Measurements from ENCODE around the gene RALB.

RALB gene

DNA sequence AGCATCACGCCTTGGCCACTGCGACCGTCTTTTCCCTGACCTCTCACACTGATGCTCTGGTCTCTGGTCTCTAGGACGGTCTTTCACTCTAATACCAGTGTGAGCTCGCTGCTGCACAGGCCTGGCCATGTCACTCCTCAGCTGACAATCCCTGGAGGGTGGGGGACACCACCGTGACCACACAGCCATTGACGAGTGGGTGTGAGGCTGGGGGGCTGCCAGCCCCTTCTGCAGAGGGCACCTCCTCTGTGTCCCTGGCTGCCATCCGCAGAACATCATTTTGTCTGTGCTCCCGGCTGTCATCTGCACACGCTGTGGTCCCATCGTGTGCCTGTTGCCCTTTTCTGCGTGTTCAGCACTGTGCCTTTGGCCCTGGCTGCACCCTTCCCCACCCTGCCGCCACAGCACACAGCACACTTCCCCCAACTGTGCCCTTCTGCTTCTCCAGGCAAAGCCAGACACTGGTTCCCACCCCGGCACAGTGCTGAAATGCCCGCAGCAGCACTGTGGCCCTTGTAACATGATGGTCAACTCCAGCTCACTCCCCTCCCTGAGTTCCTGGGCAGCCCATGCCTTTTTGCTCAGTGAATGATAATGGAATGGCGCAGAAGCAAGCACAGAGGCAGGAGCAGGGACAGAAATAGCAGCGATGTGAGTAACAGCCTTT, 62.8 kb downstream of the RALB start:
- H3K4me3 ChIP-seq (ENCODE audit: low read depth, low read length) = no peak overlapping the region
- H3K27me3 ChIP-seq = no peaks in the 10 kb centered on the region
- no peaks in the 10 kb centered on the region for H3K4me1 ChIP-seq
- TF ChIP-seq, protein P1, sequence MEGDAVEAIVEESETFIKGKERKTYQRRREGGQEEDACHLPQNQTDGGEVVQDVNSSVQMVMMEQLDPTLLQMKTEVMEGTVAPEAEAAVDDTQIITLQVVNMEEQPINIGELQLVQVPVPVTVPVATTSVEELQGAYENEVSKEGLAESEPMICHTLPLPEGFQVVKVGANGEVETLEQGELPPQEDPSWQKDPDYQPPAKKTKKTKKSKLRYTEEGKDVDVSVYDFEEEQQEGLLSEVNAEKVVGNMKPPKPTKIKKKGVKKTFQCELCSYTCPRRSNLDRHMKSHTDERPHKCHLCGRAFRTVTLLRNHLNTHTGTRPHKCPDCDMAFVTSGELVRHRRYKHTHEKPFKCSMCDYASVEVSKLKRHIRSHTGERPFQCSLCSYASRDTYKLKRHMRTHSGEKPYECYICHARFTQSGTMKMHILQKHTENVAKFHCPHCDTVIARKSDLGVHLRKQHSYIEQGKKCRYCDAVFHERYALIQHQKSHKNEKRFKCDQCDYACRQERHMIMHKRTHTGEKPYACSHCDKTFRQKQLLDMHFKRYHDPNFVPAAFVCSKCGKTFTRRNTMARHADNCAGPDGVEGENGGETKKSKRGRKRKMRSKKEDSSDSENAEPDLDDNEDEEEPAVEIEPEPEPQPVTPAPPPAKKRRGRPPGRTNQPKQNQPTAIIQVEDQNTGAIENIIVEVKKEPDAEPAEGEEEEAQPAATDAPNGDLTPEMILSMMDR (IDR thresholded peaks at IDR 0.05; ENCODE audit: low read depth, low read length) = no peak
- no peaks in the 10 kb centered on the region for H3K9me3 ChIP-seq
- no peaks in the 10 kb centered on the region for H3K36me3 ChIP-seq
- DNase-seq = no peak

DNA sequence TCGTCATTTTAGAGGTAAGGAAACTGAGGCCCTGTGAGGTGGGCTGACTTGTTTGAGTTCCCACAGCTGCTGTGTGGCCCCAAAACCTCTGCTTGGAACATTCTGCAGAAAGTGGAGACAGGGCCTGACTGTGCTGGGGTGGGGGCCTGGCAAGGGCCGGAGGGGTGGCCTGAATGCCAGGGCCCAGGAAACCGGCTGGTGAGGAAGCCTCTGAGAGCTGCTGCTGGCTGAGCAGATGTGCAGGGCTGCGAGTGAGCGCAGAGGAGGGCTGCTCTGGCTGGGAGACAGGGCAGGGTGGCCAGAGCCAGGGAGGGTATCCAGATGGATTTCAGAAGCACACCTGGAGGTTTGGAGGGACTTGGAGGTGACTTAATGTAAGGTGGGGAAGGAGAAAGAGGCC, 63.4 kb downstream of the RALB start:
- Histone ChIP-seq H3K36me3 (no peaks in the 10 kb centered on the region), H3K4me1 (no peaks in the 10 kb centered on the region), H3K4me3 (ENCODE audit: low read depth, low read length) (no peak overlapping the region), H3K9me3 (no peaks in the 10 kb centered on the region), H3K27me3 (no peaks in the 10 kb centered on the region)
- DNase-seq = no peak
- TF ChIP-seq, protein P1 (IDR thresholded peaks at IDR 0.05; ENCODE audit: low read depth, low read length) = no peak

DNA sequence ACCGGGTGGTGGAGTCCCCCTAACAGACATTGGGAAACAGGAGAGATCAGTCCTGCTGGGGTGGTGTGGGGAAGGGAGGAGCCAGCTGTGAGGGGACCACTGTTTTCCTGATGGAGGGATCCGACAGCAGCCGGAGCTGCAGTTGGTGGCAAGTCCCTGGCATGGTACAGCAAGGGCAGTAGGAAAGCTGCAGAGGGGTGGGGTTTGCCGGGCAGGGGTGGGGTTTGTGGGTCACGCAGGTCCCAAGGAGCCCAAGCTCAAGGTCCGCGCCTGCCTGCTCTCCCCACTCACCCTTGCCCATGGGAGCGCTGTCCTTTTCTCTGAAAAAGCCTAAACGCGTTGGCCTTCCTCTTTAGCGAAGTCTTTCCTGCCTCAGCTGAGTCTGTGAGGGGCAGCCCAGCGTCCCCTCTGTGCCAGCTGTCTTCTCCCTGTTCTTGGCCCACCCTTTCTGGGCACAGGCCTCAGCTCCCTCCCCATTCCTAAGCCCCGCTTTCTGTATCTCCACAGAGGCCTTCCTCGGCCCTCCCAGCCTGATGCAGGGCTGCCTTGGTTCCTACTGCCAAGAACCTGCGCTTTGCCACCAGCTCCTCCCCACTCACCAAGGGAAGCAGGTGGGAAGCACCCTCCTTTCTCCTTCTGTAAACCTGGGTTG, 64.0 kb downstream of the RALB start:
- no peaks in the 10 kb centered on the region for H3K36me3 ChIP-seq
- TF ChIP-seq, protein P1 (IDR thresholded peaks at IDR 0.05; ENCODE audit: low read depth, low read length) = no peak
- H3K4me3 ChIP-seq (ENCODE audit: low read depth, low read length) = no peak overlapping the region
- H3K27me3 ChIP-seq = no peaks in the 10 kb centered on the region
- no peak for DNase-seq
- no peaks in the 10 kb centered on the region for H3K4me1 ChIP-seq
- H3K9me3 ChIP-seq = no peaks in the 10 kb centered on the region

DNA sequence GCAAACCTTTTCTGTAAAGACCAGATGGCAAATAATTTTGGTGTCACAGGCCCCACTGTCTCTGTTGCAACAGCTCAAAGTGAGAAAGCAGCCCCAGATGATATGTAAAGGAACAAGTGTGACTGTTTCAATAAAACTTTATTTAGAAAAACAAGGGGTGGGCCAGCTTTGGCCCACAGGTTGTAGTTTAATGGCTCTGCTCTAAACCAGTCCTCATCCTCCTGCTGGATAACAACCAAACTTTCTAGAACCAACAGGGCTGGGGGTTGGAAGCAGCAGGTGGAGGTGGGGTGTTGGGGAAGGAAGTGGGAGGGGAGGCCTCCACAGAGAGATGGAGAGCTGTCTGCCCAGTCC, 64.5 kb downstream of the RALB start:
- Histone ChIP-seq H3K4me1 (no peaks in the 10 kb centered on the region), H3K4me3 (ENCODE audit: low read depth, low read length) (no peak overlapping the region), H3K9me3 (no peaks in the 10 kb centered on the region), H3K36me3 (no peaks in the 10 kb centered on the region), H3K27me3 (no peaks in the 10 kb centered on the region)
- no peak for DNase-seq
- TF ChIP-seq, protein P1 (IDR thresholded peaks at IDR 0.05; ENCODE audit: low read depth, low read length) = no peak

DNA sequence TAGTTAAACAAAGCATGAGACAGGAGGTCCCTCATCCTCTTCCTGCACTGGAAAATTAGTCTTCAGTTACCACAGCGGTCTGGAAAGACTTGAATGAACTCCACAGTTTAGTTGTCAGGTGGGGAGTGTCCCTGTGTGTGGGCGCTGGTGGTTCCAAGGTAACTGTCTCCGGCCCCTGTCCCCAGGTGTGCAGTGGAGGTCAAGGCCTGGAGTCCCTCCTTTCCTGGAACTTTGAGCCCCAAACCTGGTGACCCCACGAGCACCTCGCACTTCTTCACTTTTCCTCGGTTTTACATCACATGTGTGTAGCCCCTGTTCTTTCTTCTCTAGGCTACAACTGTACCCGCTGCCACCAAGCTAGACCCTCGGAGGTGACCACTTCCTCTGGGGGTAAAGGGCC, 65.3 kb downstream of the RALB start:
- H3K4me3 ChIP-seq (ENCODE audit: low read depth, low read length) = no peak overlapping the region
- H3K36me3 ChIP-seq = no peaks in the 10 kb centered on the region
- H3K27me3 ChIP-seq = no peaks in the 10 kb centered on the region
- no peak for DNase-seq
- H3K9me3 ChIP-seq = no peaks in the 10 kb centered on the region
- TF ChIP-seq, protein P1 (IDR thresholded peaks at IDR 0.05; ENCODE audit: low read depth, low read length) = no peak
- no peaks in the 10 kb centered on the region for H3K4me1 ChIP-seq

DNA sequence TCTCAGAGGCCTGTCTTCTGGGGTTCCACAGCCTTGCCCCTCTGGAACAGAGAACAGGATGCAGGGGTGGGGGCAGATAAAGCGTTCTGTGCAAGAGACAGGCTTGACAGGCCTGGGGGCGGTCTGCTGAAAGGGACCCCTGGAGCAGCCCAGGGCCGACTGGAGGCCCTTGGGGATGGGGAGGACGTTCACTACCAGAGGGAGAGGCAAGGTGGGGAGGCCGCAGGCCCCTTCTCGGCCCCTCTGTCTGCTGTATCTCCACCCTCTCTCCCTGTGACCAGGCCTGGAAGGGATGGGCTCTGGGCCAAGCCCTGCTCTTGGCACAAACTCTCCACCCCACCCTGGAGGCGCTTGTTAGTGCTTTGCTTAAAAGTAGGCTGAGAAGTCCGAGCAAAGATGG, 66.0 kb downstream of the RALB start:
- DNase-seq = peak; percentile 30
- TF ChIP-seq, protein P1 (IDR thresholded peaks at IDR 0.05; ENCODE audit: low read depth, low read length) = no peak
- H3K9me3 ChIP-seq = no peaks in the 10 kb centered on the region
- no peak overlapping the region for H3K4me3 ChIP-seq (ENCODE audit: low read depth, low read length)
- no peaks in the 10 kb centered on the region for H3K4me1 ChIP-seq
- no peaks in the 10 kb centered on the region for H3K36me3 ChIP-seq
- H3K27me3 ChIP-seq = no peaks in the 10 kb centered on the region

All from BE2C (cell line).